Measurements from ENCODE around the gene RYR2.

Gene RYR2

DNA sequence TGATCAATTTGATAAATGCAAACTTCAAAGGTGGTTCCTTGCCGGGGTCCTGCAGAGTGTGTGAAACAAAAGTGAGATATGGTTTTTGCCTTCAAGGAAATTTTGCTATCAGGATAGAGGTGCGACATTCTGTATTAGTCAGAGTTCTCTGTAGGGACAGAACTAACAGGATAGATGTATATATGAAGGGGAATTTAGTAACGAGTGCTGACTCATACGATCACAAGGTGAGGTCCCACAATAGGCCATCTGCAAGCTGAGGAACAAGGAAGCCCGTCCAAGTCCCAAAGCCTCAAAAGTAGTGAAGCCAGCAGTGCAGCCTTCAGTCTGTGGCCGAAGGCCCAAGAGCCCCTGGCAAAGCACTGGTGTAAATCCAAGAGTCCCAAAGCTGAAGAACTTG is 157.0 kb downstream of the RYR2 start:
- no peak for DNase-seq
- Mint-ChIP-seq H3K4me3 (no peak overlapping the region), H3K4me1 (no peaks in the 10 kb centered on the region), H3K27ac (no peak overlapping the region), H3K36me3 (ENCODE audit: low read depth) (no peaks in the 10 kb centered on the region), H3K9me3 (no peaks in the 10 kb centered on the region), H3K27me3 (ENCODE audit: low read depth, poor library complexity) (no peaks in the 10 kb centered on the region)
- no peak for TF ChIP-seq CTCF (IDR thresholded peaks at IDR 0.05)

GRCh38 chr1:237201155-237201554 is 159.2 kb downstream of the RYR2 start:
- TF ChIP-seq CTCF (IDR thresholded peaks at IDR 0.05), result no peak
- H3K36me3 Mint-ChIP-seq (ENCODE audit: low read depth), result no peaks in the 10 kb centered on the region
- H3K27ac Mint-ChIP-seq, result no peak overlapping the region
- no peak for DNase-seq
- H3K9me3 Mint-ChIP-seq, result no peaks in the 10 kb centered on the region
- H3K27me3 Mint-ChIP-seq (ENCODE audit: low read depth, poor library complexity), result peaks cover 2% of the 10 kb centered on the region
- H3K4me1 Mint-ChIP-seq, result no peaks in the 10 kb centered on the region
- no peak overlapping the region for H3K4me3 Mint-ChIP-seq

DNA sequence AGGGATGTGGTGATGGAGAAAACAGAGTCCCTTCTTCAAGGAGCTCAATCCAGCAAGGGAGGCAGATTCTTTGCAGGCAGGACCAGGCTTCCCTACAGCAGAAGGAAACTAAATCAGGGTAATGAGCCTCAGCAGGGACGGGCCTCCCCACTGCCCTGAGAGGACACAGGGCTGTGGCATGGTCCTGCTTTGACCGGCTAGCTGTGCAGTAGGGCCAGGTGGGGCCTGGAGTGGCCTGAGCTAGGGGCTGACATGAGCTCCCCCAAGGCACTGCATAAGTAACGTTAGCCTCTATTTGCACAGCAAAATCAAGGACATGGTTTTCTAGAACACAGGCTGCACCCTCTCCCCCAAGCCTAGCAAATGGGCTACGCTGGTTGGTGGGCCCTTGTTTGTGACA is 162.9 kb downstream of the RYR2 start:
- Mint-ChIP-seq H3K27me3 (ENCODE audit: low read depth, poor library complexity) (peaks cover 5% of the 10 kb centered on the region), H3K27ac (no peak overlapping the region), H3K4me3 (no peak overlapping the region), H3K36me3 (ENCODE audit: low read depth) (no peaks in the 10 kb centered on the region), H3K4me1 (no peaks in the 10 kb centered on the region), H3K9me3 (no peaks in the 10 kb centered on the region)
- TF ChIP-seq CTCF (IDR thresholded peaks at IDR 0.05), result no peak
- DNase-seq, result no peak

GRCh38 chr1:237205400-237206064 is 163.5 kb downstream of the RYR2 start:
- no peak for TF ChIP-seq CTCF (IDR thresholded peaks at IDR 0.05)
- Mint-ChIP-seq H3K9me3 (no peaks in the 10 kb centered on the region), H3K4me1 (no peaks in the 10 kb centered on the region), H3K4me3 (no peak overlapping the region), H3K27me3 (ENCODE audit: low read depth, poor library complexity) (peaks cover 5% of the 10 kb centered on the region), H3K27ac (no peak overlapping the region), H3K36me3 (ENCODE audit: low read depth) (no peaks in the 10 kb centered on the region)
- DNase-seq, result no peak

- H3K27me3 Mint-ChIP-seq (ENCODE audit: low read depth, poor library complexity), result peaks cover 5% of the 10 kb centered on the region
- TF ChIP-seq CTCF (IDR thresholded peaks at IDR 0.05), result no peak
- DNase-seq, result no peak
- H3K4me1 Mint-ChIP-seq, result no peaks in the 10 kb centered on the region
- H3K27ac Mint-ChIP-seq, result no peak overlapping the region
- no peaks in the 10 kb centered on the region for H3K9me3 Mint-ChIP-seq
- no peak overlapping the region for H3K4me3 Mint-ChIP-seq
- H3K36me3 Mint-ChIP-seq (ENCODE audit: low read depth), result no peaks in the 10 kb centered on the region
These were observed 164.1 kb downstream of the RYR2 start for GRCh38 chr1:237206065-237206414.

DNA sequence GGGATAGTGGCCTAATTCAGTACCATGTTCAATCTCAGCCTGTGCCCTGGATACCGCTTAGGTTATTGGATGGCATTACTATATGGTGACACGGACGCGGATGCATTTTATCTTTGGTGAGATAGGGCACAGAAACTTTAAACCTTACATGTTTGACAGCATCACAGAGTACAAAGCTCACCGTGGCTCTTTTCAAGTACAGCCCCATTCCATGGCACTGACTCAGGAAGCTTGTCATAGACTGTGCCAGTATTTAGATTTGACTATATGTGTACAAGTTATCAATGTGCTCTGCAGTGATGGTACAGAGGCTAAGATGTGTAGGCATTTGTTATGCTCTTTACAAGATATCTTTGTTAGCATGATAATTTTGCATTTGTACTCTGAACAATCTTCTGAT is 169.0 kb downstream of the RYR2 start:
- H3K36me3 Mint-ChIP-seq (ENCODE audit: low read depth), result no peaks in the 10 kb centered on the region
- no peak for DNase-seq
- no peak for TF ChIP-seq CTCF (IDR thresholded peaks at IDR 0.05)
- H3K4me3 Mint-ChIP-seq, result no peak overlapping the region
- H3K27ac Mint-ChIP-seq, result no peak overlapping the region
- H3K9me3 Mint-ChIP-seq, result no peaks in the 10 kb centered on the region
- H3K4me1 Mint-ChIP-seq, result no peaks in the 10 kb centered on the region
- peaks cover 7% of the 10 kb centered on the region for H3K27me3 Mint-ChIP-seq (ENCODE audit: low read depth, poor library complexity)

Data from nephron progenitor cell (in vitro differentiated cells).